Lung (tissue), 12 donors: ENCODE data around the gene YIPF2. TPM values are rescaled to one million over a fixed set of nuclear protein-coding genes. Genes with fewer than 3 reads are reported as not detected.
A peak's percentile ranks its signal among the peaks of the same experiment; 100 is the strongest.

Source experiments
- ATAC-seq: fragments of 200-7000 bp; cut with Tn5 transposase; one replicate; pipeline ENCODE4 v1.9.1; 2020; ENCODE audit warnings: moderate number of reproducible peaks; ENCODE audit not compliant: insufficient read depth, low FRiP score
- DNase-seq, 3 donors: peaks; one replicate each; pipeline ENCODE4 v3.0.0-alpha.2; 2013 to 2017
- H3K27ac ChIP-seq, 2 donors: one replicate each; pipeline ENCODE4 v1.5.1; 2013; ENCODE audit warnings: mild to moderate bottlenecking in 2 of 2, moderate library complexity in 2 of 2, control low read depth in 1 of 2, inconsistent platforms in 1 of 2, low read depth in 1 of 2, low read length in 1 of 2
- H3K27me3 ChIP-seq, 3 donors: one replicate each; pipeline ENCODE4 v1.5.1; 2013; ENCODE audit warnings: low read length in 2 of 3; ENCODE audit not compliant: control insufficient read depth in 3 of 3, insufficient read depth in 3 of 3
- H3K36me3 ChIP-seq, 4 donors: one replicate each; pipeline ENCODE4 v1.5.1; 2013; ENCODE audit warnings: low read length in 4 of 4, mild to moderate bottlenecking in 1 of 4, moderate library complexity in 1 of 4; ENCODE audit not compliant: control insufficient read depth in 4 of 4, insufficient read depth in 4 of 4
- H3K4me1 ChIP-seq, 5 donors: one replicate each; pipeline ENCODE4 v1.5.1; 2013; ENCODE audit warnings: low read length in 5 of 5, mild to moderate bottlenecking in 2 of 5, moderate library complexity in 1 of 5; ENCODE audit not compliant: control insufficient read depth in 5 of 5, insufficient read depth in 5 of 5
- H3K4me3 ChIP-seq: one replicate; pipeline ENCODE4 v1.5.1; 2013; ENCODE audit warnings: mild to moderate bottlenecking, control low read depth, moderate library complexity
- H3K9ac ChIP-seq, 2 donors: one replicate each; pipeline ENCODE4 v1.5.1; 2013; ENCODE audit warnings: low read length in 2 of 2, control low read depth in 1 of 2; ENCODE audit not compliant: insufficient read depth in 1 of 2
- H3K9me3 ChIP-seq, 4 donors: one replicate each; pipeline ENCODE4 v1.5.1; 2013; ENCODE audit warnings: low read length in 3 of 4, mild to moderate bottlenecking in 1 of 4, moderate library complexity in 1 of 4; ENCODE audit not compliant: control insufficient read depth in 4 of 4, insufficient read depth in 3 of 4
- WGBS, 2 donors: extraction: QIAGEN DNeasy Blood & Tissue Kit; methylation state at CpG; one replicate each; pipeline ENCODE4 v1.1.7; 2013; 5-methylcytosine and 5-hydroxymethylcytosine counted together
- polyA plus RNA-seq, 2 donors: library from polyadenylated mRNA; stranded (reverse); fragments of 200-250 nt; gene quantifications; one replicate each; pipeline ENCODE4 v1.2.1, GENCODE V29; 2013
- total RNA-seq, 2 donors: library from RNA; depleted of rRNA in 1 of 2; stranded (reverse); fragments of >200 nt in 1 of 2; gene quantifications; one replicate each; pipeline ENCODE4 v1.2.1, GENCODE V29; 2014 to 2021
- TF ChIP-seq, protein P1 (sequence below): IDR thresholded peaks from 2 replicates; pipeline ENCODE4 v1.5.1; 2012; ENCODE audit warnings: mild to moderate bottlenecking; ENCODE audit errors: control extremely low read depth, extremely low read depth
- donor health status: control.
- donor health status: control.
- donor health status: Bipolar disorder and iron deficiency.
- donor health status: healthy.
- donor health status: DM: yes; HTN: yes; CAD: no.

Gene YIPF2
- total and polyA plus RNA-seq, 4 donors, result 54.7 to 77.8 (median 67.4) TPM

DNA sequence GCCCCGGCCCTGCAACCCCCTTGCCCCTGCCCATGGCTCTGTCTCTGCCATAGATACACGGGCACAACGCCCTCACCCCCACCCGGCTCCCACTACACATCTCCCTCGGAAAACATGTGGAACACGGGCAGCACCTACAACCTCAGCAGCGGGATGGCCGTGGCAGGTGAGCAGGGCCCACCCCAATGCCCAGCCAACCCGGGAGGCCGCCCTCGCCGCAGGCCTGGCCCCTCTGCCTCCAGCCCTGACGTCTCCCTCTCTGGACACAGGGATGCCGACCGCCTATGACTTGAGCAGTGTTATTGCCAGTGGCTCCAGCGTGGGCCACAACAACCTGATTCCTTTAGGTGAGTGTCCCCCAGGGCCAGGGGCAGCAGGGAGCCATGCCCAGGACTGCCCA lies 7.7 kb downstream of the YIPF2 start:
- TF ChIP-seq, protein P1, sequence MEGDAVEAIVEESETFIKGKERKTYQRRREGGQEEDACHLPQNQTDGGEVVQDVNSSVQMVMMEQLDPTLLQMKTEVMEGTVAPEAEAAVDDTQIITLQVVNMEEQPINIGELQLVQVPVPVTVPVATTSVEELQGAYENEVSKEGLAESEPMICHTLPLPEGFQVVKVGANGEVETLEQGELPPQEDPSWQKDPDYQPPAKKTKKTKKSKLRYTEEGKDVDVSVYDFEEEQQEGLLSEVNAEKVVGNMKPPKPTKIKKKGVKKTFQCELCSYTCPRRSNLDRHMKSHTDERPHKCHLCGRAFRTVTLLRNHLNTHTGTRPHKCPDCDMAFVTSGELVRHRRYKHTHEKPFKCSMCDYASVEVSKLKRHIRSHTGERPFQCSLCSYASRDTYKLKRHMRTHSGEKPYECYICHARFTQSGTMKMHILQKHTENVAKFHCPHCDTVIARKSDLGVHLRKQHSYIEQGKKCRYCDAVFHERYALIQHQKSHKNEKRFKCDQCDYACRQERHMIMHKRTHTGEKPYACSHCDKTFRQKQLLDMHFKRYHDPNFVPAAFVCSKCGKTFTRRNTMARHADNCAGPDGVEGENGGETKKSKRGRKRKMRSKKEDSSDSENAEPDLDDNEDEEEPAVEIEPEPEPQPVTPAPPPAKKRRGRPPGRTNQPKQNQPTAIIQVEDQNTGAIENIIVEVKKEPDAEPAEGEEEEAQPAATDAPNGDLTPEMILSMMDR, result no peak
- H3K27ac ChIP-seq, result no peak overlapping the region
- ATAC-seq, result no peak
- H3K4me3 ChIP-seq, result no peak overlapping the region
- WGBS, 2 donors, result 90 to 93% methylated on average over 16 of the region's 16 CpGs
- H3K4me1 ChIP-seq, result no peaks in the 10 kb centered on the region
- H3K27me3 ChIP-seq, result no peaks in the 10 kb centered on the region
- DNase-seq, result no peak
- H3K36me3 ChIP-seq, result peaks cover 4 to 62% (median 29%) of the 10 kb centered on the region in 4 donors
- no peaks in the 10 kb centered on the region for H3K9me3 ChIP-seq
- no peak overlapping the region for H3K9ac ChIP-seq

DNA sequence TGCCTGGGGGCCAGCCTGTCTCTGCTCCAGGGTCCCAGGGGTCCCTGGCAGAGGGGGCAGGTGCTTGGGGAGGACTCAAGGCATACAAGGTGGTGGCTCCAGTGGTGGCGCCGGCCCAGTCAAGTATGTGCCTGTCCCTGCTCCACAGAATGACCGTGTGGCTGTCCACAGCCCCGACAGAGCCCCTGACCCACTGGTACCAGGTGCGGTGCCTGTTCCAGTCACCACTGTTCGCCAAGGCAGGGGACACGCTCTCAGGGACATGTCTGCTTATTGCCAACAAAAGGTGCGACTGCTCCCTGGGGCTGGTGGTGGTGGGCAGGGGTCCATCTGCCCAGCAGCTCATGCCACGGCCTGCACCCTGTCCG lies 8.2 kb downstream of the YIPF2 start:
- no peak for ATAC-seq
- WGBS, 2 donors, result 93 to 99% methylated on average over 10 of the region's 10 CpGs
- Histone ChIP-seq H3K27ac (peak overlapping the region in 1 of 2 donors; percentile 12), H3K9me3 (no peaks in the 10 kb centered on the region), H3K4me3 (no peak overlapping the region), H3K4me1 (no peaks in the 10 kb centered on the region), H3K36me3 (peaks cover 4 to 65% (median 28%) of the 10 kb centered on the region in 4 donors), H3K27me3 (no peaks in the 10 kb centered on the region), H3K9ac (no peak overlapping the region)
- TF ChIP-seq, protein P1, result no peak
- no peak for DNase-seq

DNA sequence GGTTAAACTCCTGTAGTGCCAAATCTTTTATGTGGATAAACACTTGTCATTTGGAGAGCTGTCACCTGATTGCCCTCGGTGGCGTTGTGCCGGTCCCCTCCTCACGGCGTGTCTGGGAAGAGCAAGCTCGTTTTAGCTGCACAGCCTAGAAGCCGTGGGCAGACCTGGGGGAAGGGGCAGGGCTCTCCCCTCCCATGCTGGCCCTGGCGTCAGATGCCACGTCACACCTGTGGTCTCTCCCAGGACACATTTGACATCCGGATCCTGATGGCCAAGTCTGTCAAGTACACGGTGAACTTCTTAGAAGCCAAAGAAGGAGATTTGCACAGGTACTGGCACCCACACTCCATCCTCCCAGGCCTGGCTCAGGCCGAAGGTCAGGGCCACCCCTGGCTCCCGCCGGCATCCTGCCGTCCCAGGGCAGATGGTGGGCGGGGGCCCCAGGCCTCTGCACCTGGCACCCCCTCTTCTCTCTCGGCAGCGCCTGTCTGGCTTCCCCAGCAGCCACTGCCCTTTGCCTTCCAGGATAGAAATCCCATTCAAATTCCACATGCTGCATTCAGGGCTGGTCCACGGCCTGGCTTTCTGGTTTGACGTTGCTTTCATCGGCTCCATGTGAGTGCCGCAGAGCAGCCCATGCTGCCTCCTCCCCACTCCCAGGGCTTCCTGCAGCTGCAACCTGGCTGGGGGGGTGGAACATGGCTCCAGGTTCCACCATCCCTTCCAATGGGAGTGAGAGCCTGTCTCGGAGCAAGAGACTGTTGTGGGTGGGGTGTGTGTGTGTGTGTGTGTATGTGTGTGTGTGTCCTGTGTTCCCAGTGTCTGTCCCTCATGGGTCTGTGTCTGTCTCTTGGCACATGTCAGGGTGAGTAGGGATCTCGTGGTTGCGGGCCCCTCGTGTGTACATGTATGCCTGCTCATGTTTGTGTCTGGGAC lies 8.8 kb downstream of the YIPF2 start:
- Histone ChIP-seq H3K9ac (no peak overlapping the region), H3K27me3 (no peaks in the 10 kb centered on the region), H3K4me1 (no peaks in the 10 kb centered on the region), H3K9me3 (no peaks in the 10 kb centered on the region), H3K27ac (peak overlapping the region in 1 of 2 donors; percentile 12), H3K36me3 (peaks cover 4 to 65% (median 27%) of the 10 kb centered on the region in 4 donors), H3K4me3 (no peak overlapping the region)
- ATAC-seq, result no peak
- WGBS, 2 donors, result 73 to 80% methylated on average over 25 to 26 of the region's 26 CpGs
- no peak for DNase-seq
- TF ChIP-seq, protein P1, result no peak
